Smooth muscle cell (in vitro differentiated cells): ENCODE data around the gene TENT5C. TPM values are rescaled to one million over a fixed set of nuclear protein-coding genes. Genes with fewer than 3 reads are reported as not detected.

Experiments
- DNase-seq: peaks from one replicate; lab custom pipeline; 2025; ENCODE audit not compliant: unreplicated experiment; lab: John Stamatoyannopoulos, UW
- H2AFZ ChIP-seq: fragments of 200-600 bp; sonication (generic); 2 replicates; pipeline ENCODE4 v1.6.0; 2016; ENCODE audit warnings: antibody characterized with exemption, low read depth, mild to moderate bottlenecking
- H3F3A ChIP-seq: fragments of 200-600 bp; sonication (generic); 2 replicates; pipeline ENCODE4 v1.6.0; 2017; ENCODE audit warnings: antibody characterized with exemption, low read depth
- H3K27ac ChIP-seq: fragments of 200-600 bp; sonication (generic); 2 replicates; pipeline ENCODE4 v1.5.1; 2016; ENCODE audit warnings: low read depth, mild to moderate bottlenecking
- H3K27me3 ChIP-seq: fragments of 200-600 bp; sonication (generic); 2 replicates; pipeline ENCODE4 v1.6.1; 2016; ENCODE audit warnings: low read depth, mild to moderate bottlenecking
- H3K36me3 ChIP-seq: fragments of 200-600 bp; sonication (generic); 2 replicates; pipeline ENCODE4 v1.5.1; 2016; ENCODE audit warnings: low read depth
- H3K4me1 ChIP-seq: fragments of 200-600 bp; sonication (generic); 2 replicates; pipeline ENCODE4 v1.5.1; 2016; ENCODE audit warnings: low read depth
- H3K4me2 ChIP-seq: fragments of 200-600 bp; sonication (generic); 2 replicates; pipeline ENCODE4 v1.6.0; 2016; ENCODE audit warnings: mild to moderate bottlenecking
- H3K4me3 ChIP-seq: fragments of 200-600 bp; sonication (generic); 2 replicates; pipeline ENCODE4 v1.5.1; 2016; ENCODE audit warnings: mild to moderate bottlenecking
- H3K79me2 ChIP-seq: fragments of 200-600 bp; sonication (generic); 2 replicates; pipeline ENCODE4 v1.6.0; 2016; ENCODE audit warnings: low read depth, mild to moderate bottlenecking
- H3K9ac ChIP-seq: fragments of 200-600 bp; sonication (generic); 2 replicates; pipeline ENCODE4 v1.6.0; 2016; ENCODE audit warnings: low read depth
- H3K9me3 ChIP-seq: fragments of 200-600 bp; sonication (generic); replicated peaks from 2 replicates; pipeline ENCODE4 v1.5.1; 2016; ENCODE audit warnings: low read depth
- H4K20me1 ChIP-seq: fragments of 200-600 bp; sonication (generic); 2 replicates; pipeline ENCODE4 v1.6.0; 2016; ENCODE audit warnings: low read depth
- CTCF ChIP-seq: fragments of 200-600 bp; sonication (generic); IDR thresholded peaks from 2 replicates; pipeline ENCODE4 v1.5.1; 2017; ENCODE audit warnings: borderline replicate concordance, mild to moderate bottlenecking, antibody characterized with exemption; ENCODE audit not compliant: insufficient read depth, poor library complexity, severe bottlenecking
- WGBS: methylation state at CpG from one replicate; pipeline ENCODE4 v1.1.7; 2016; ENCODE audit warnings: low lambda C conversion rate; 5-methylcytosine and 5-hydroxymethylcytosine counted together
- polyA plus RNA-seq: library from polyadenylated mRNA; unstranded; fragments of >200 nt; fragmentation: Nextera tagmentation; extraction: Ambion mirVana; gene quantifications from 2 replicates; pipeline ENCODE4 v1.2.1, GENCODE V29; 2016
- total RNA-seq: library from RNA; depleted of rRNA; stranded (reverse); fragments of >200 nt; gene quantifications from 2 replicates; pipeline ENCODE4 v1.2.3, GENCODE V29; 2014

TENT5C gene
- total and polyA plus RNA-seq, 2 experiments from 2014 or later, result 5.3 to 5.7 TPM

- Histone ChIP-seq H3K4me1 (no peaks in the 10 kb centered on the region), H3K27me3 (no peaks in the 10 kb centered on the region), H3K4me3 (no peak overlapping the region), H3K4me2 (no peak overlapping the region), H3F3A (no peaks in the 10 kb centered on the region), H3K27ac (no peak overlapping the region), H2AFZ (no peak overlapping the region), H3K9me3 (no peaks in the 10 kb centered on the region), H3K79me2 (no peaks in the 10 kb centered on the region), H3K36me3 (no peaks in the 10 kb centered on the region), H4K20me1 (no peaks in the 10 kb centered on the region), H3K9ac (no peak overlapping the region)
- no peak for DNase-seq
- WGBS, result 76% methylated on average over 3 of the region's 3 CpGs
- TF ChIP-seq CTCF, result no peak
These were observed 37.9 kb upstream of the TENT5C start for GRCh38 chr1:117567976-117568375.

- H3K79me2 ChIP-seq, result no peaks in the 10 kb centered on the region
- no peaks in the 10 kb centered on the region for H3K9me3 ChIP-seq
- 92% methylated on average over 6 of the region's 6 CpGs for WGBS
- no peaks in the 10 kb centered on the region for H3K36me3 ChIP-seq
- H3K27me3 ChIP-seq, result no peaks in the 10 kb centered on the region
- no peaks in the 10 kb centered on the region for H4K20me1 ChIP-seq
- no peak overlapping the region for H3K4me2 ChIP-seq
- no peak overlapping the region for H3K4me3 ChIP-seq
- no peak overlapping the region for H3K9ac ChIP-seq
- no peak overlapping the region for H2AFZ ChIP-seq
- DNase-seq, result no peak
- no peak overlapping the region for H3K27ac ChIP-seq
- H3F3A ChIP-seq, result no peaks in the 10 kb centered on the region
- no peaks in the 10 kb centered on the region for H3K4me1 ChIP-seq
- no peak for TF ChIP-seq CTCF
These were observed 36.8 kb upstream of the TENT5C start for GRCh38 chr1:117568999-117569398.

GRCh38 chr1:117569856-117570255, 36.0 kb upstream of the TENT5C start:
- no peak overlapping the region for H3K27ac ChIP-seq
- no peaks in the 10 kb centered on the region for H3K27me3 ChIP-seq
- WGBS, result 80% methylated on average over 3 of the region's 3 CpGs
- H3K4me2 ChIP-seq, result no peak overlapping the region
- no peak overlapping the region for H2AFZ ChIP-seq
- H3K36me3 ChIP-seq, result no peaks in the 10 kb centered on the region
- no peaks in the 10 kb centered on the region for H3K9me3 ChIP-seq
- H3K4me3 ChIP-seq, result no peak overlapping the region
- no peak for TF ChIP-seq CTCF
- H3K9ac ChIP-seq, result no peak overlapping the region
- DNase-seq, result no peak
- H3K79me2 ChIP-seq, result no peaks in the 10 kb centered on the region
- no peaks in the 10 kb centered on the region for H3F3A ChIP-seq
- no peaks in the 10 kb centered on the region for H3K4me1 ChIP-seq
- no peaks in the 10 kb centered on the region for H4K20me1 ChIP-seq

GRCh38 chr1:117570988-117571409, 34.8 kb upstream of the TENT5C start:
- no peak for TF ChIP-seq CTCF
- no peak overlapping the region for H3K4me3 ChIP-seq
- DNase-seq, result no peak
- no peaks in the 10 kb centered on the region for H4K20me1 ChIP-seq
- no peaks in the 10 kb centered on the region for H3K79me2 ChIP-seq
- H3F3A ChIP-seq, result no peaks in the 10 kb centered on the region
- no peak overlapping the region for H3K4me2 ChIP-seq
- H3K9ac ChIP-seq, result no peak overlapping the region
- H3K9me3 ChIP-seq, result no peaks in the 10 kb centered on the region
- no peak overlapping the region for H2AFZ ChIP-seq
- H3K27me3 ChIP-seq, result no peaks in the 10 kb centered on the region
- H3K27ac ChIP-seq, result no peak overlapping the region
- H3K4me1 ChIP-seq, result no peaks in the 10 kb centered on the region
- 65% methylated on average over 8 of the region's 8 CpGs for WGBS
- H3K36me3 ChIP-seq, result no peaks in the 10 kb centered on the region
